ENCODE data around the gene GRIN2C.

The GRIN2C gene

GRCh38 chr17:74872313-74873036, 12.8 kb upstream of the GRIN2C start, which contains the start of gene FDXR (continued):
- 0 out of 2 replicates have a peak, but pooled peaks have one; percentile 35 for TF ChIP-seq ZNF449 (tag by site-specific recombination; IDR thresholded peaks at IDR 0.05)
- peak; percentile 45 for TF ChIP-seq ZIC2 (tag by site-specific recombination; IDR thresholded peaks at IDR 0.05)
- TF ChIP-seq, protein P1, sequence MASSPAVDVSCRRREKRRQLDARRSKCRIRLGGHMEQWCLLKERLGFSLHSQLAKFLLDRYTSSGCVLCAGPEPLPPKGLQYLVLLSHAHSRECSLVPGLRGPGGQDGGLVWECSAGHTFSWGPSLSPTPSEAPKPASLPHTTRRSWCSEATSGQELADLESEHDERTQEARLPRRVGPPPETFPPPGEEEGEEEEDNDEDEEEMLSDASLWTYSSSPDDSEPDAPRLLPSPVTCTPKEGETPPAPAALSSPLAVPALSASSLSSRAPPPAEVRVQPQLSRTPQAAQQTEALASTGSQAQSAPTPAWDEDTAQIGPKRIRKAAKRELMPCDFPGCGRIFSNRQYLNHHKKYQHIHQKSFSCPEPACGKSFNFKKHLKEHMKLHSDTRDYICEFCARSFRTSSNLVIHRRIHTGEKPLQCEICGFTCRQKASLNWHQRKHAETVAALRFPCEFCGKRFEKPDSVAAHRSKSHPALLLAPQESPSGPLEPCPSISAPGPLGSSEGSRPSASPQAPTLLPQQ (tag by site-specific recombination; IDR thresholded peaks at IDR 0.05) = 0 out of 2 replicates have a peak, but pooled peaks have one; percentile 14
- TF ChIP-seq, protein P2, sequence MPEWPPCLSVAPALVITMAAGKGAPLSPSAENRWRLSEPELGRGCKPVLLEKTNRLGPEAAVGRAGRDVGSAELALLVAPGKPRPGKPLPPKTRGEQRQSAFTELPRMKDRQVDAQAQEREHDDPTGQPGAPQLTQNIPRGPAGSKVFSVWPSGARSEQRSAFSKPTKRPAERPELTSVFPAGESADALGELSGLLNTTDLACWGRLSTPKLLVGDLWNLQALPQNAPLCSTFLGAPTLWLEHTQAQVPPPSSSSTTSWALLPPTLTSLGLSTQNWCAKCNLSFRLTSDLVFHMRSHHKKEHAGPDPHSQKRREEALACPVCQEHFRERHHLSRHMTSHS (tag by site-specific recombination; IDR thresholded peaks at IDR 0.05) = peak; percentile 13; the same call in 1 of the 2 replicates
- TF ChIP-seq TSHZ1 (tag by site-specific recombination; IDR thresholded peaks at IDR 0.05; ENCODE audit: borderline replicate concordance) = no peak
- TF ChIP-seq ZSCAN5A (tag by site-specific recombination; IDR thresholded peaks at IDR 0.05) = peak; percentile 76; the same call in 1 of the 2 replicates
- peak; percentile 94 for TF ChIP-seq SCRT2 (tag by site-specific recombination; IDR thresholded peaks at IDR 0.05)
- peak; percentile 43; the same call in 1 of the 2 replicates for TF ChIP-seq ZNF366 (tag by site-specific recombination; conservative IDR thresholded peaks at IDR 0.05)
- peak; percentile 84 for TF ChIP-seq ZFHX2 (tag by site-specific recombination; conservative IDR thresholded peaks at IDR 0.05)
- TF ChIP-seq ZNF626 (tag by site-specific recombination; IDR thresholded peaks at IDR 0.05) = no peak
- TF ChIP-seq, protein P3, sequence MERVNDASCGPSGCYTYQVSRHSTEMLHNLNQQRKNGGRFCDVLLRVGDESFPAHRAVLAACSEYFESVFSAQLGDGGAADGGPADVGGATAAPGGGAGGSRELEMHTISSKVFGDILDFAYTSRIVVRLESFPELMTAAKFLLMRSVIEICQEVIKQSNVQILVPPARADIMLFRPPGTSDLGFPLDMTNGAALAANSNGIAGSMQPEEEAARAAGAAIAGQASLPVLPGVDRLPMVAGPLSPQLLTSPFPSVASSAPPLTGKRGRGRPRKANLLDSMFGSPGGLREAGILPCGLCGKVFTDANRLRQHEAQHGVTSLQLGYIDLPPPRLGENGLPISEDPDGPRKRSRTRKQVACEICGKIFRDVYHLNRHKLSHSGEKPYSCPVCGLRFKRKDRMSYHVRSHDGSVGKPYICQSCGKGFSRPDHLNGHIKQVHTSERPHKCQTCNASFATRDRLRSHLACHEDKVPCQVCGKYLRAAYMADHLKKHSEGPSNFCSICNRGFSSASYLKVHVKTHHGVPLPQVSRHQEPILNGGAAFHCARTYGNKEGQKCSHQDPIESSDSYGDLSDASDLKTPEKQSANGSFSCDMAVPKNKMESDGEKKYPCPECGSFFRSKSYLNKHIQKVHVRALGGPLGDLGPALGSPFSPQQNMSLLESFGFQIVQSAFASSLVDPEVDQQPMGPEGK (tag by site-specific recombination; IDR thresholded peaks at IDR 0.05) = peak; percentile 49
- TF ChIP-seq, protein P4, sequence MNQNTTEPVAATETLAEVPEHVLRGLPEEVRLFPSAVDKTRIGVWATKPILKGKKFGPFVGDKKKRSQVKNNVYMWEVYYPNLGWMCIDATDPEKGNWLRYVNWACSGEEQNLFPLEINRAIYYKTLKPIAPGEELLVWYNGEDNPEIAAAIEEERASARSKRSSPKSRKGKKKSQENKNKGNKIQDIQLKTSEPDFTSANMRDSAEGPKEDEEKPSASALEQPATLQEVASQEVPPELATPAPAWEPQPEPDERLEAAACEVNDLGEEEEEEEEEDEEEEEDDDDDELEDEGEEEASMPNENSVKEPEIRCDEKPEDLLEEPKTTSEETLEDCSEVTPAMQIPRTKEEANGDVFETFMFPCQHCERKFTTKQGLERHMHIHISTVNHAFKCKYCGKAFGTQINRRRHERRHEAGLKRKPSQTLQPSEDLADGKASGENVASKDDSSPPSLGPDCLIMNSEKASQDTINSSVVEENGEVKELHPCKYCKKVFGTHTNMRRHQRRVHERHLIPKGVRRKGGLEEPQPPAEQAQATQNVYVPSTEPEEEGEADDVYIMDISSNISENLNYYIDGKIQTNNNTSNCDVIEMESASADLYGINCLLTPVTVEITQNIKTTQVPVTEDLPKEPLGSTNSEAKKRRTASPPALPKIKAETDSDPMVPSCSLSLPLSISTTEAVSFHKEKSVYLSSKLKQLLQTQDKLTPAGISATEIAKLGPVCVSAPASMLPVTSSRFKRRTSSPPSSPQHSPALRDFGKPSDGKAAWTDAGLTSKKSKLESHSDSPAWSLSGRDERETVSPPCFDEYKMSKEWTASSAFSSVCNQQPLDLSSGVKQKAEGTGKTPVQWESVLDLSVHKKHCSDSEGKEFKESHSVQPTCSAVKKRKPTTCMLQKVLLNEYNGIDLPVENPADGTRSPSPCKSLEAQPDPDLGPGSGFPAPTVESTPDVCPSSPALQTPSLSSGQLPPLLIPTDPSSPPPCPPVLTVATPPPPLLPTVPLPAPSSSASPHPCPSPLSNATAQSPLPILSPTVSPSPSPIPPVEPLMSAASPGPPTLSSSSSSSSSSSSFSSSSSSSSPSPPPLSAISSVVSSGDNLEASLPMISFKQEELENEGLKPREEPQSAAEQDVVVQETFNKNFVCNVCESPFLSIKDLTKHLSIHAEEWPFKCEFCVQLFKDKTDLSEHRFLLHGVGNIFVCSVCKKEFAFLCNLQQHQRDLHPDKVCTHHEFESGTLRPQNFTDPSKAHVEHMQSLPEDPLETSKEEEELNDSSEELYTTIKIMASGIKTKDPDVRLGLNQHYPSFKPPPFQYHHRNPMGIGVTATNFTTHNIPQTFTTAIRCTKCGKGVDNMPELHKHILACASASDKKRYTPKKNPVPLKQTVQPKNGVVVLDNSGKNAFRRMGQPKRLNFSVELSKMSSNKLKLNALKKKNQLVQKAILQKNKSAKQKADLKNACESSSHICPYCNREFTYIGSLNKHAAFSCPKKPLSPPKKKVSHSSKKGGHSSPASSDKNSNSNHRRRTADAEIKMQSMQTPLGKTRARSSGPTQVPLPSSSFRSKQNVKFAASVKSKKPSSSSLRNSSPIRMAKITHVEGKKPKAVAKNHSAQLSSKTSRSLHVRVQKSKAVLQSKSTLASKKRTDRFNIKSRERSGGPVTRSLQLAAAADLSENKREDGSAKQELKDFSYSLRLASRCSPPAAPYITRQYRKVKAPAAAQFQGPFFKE (tag by site-specific recombination; IDR thresholded peaks at IDR 0.05; ENCODE audit: borderline replicate concordance) = peak; percentile 87; the same call in 1 of the 2 replicates
- no peak for TF ChIP-seq ZNF214 (tag by site-specific recombination; IDR thresholded peaks at IDR 0.05; ENCODE audit: borderline replicate concordance)
- 0 out of 2 replicates have a peak, but pooled peaks have one; percentile 36 for TF ChIP-seq KLF1 (tag by site-specific recombination; IDR thresholded peaks at IDR 0.05)
- TF ChIP-seq YY1 (tag by site-specific recombination; IDR thresholded peaks at IDR 0.05) = peak; percentile 55; the same call in 1 of the 2 replicates
- TF ChIP-seq SP7 (tag by site-specific recombination; IDR thresholded peaks at IDR 0.05) = peak; percentile 42
- TF ChIP-seq ZNF133 (tag by site-specific recombination; IDR thresholded peaks at IDR 0.05) = peak; percentile 26; the same call in 1 of the 2 replicates
- TF ChIP-seq ZFP69B (tag by site-specific recombination; IDR thresholded peaks at IDR 0.05) = peak; percentile 30; the same call in 1 of the 2 replicates

All from HEK293 (cell line).